HG03135 (cell line): Measurements from ENCODE around the gene FTSJ3.
"Not testable (repeated sequence)": the region's sequence is repeated elsewhere in the genome, so short reads cannot be mapped to it uniquely, and the experiment has no call there.

ENCODE experiments used
- ATAC-seq: cut with Tn5 transposase; IDR thresholded peaks from one replicate; pipeline ENCODE4 v1.9.1; 2021; ENCODE audit warnings: mild to moderate bottlenecking, moderate library complexity; ENCODE audit not compliant: unreplicated experiment

The FTSJ3 gene

GRCh38 chr17:63843910-63844677, 16.6 kb upstream of the FTSJ3 start:
- no peak for ATAC-seq

- ATAC-seq: not testable (repeated sequence)
Observed at GRCh38 chr17:63843387-63843888, 16.0 kb upstream of the FTSJ3 start.

- peak; percentile 73 for ATAC-seq
Observed at GRCh38 chr17:63842540-63843386, 15.3 kb upstream of the FTSJ3 start, which contains the start of gene SMARCD2. SMARCD2 (minus strand) TSS chr17:63842685; CDS start chr17:63842674, 11 bp downstream.

GRCh38 chr17:63842173-63842539, 14.7 kb upstream of the FTSJ3 start:
- ATAC-seq: peak; percentile 33

GRCh38 chr17:63841350-63842172, 14.1 kb upstream of the FTSJ3 start:
- no peak for ATAC-seq

- no peak for ATAC-seq
Observed at GRCh38 chr17:63840591-63841349, 13.3 kb upstream of the FTSJ3 start.

- ATAC-seq: no peak
Observed at GRCh38 chr17:63838631-63839171, 11.2 kb upstream of the FTSJ3 start.

- no peak for ATAC-seq
Observed at GRCh38 chr17:63837962-63838600, 10.6 kb upstream of the FTSJ3 start.

- ATAC-seq: no peak
Observed at GRCh38 chr17:63837480-63837879, 10.0 kb upstream of the FTSJ3 start.

- no peak for ATAC-seq
Observed at GRCh38 chr17:63836811-63837210, 9.3 kb upstream of the FTSJ3 start.

- ATAC-seq: no peak
Observed at GRCh38 chr17:63835167-63835720, 7.8 kb upstream of the FTSJ3 start.

- no peak for ATAC-seq
Observed at GRCh38 chr17:63834431-63835166, 7.1 kb upstream of the FTSJ3 start.

GRCh38 chr17:63833741-63834373, 6.4 kb upstream of the FTSJ3 start:
- no peak for ATAC-seq

GRCh38 chr17:63833026-63833740, 5.7 kb upstream of the FTSJ3 start:
- ATAC-seq: no peak

GRCh38 chr17:63832455-63832854, 5.0 kb upstream of the FTSJ3 start:
- ATAC-seq: no peak

GRCh38 chr17:63832014-63832413, 4.6 kb upstream of the FTSJ3 start:
- ATAC-seq: no peak

- ATAC-seq: no peak
Observed at GRCh38 chr17:63831505-63831904, 4.0 kb upstream of the FTSJ3 start.
